GM12873 (cell line): ENCODE measurements around the gene CLEC2A.

ENCODE experiments used
- TF ChIP-seq, protein P1 (sequence below): IDR thresholded peaks from 2 replicates; pipeline ENCODE4 v1.5.1; 2012; ENCODE audit warnings: low read depth, mild to moderate bottlenecking, moderate library complexity, low read length, control low read depth; ENCODE audit not compliant: insufficient read depth; ENCODE audit errors: missing control alignments

Gene CLEC2A

DNA sequence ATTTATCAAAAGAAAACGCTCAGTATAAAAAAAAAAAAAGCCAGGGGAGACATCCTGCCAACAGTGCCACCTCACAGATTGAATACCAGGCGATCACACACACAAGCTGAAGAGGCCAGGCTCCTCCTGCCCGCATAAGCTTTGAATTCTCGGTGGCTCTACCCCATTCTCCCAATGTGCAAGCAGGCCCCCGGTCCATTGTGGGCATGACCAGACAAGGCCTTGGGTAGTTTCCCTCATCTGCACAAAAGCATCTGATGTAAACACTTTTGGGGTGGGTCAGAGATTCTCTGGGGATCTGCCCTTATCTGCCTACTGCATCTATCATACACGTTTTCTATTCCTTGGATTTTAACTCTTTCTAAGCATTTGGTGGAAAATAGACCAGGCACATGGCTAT is 34.6 kb downstream of the CLEC2A start:
- TF ChIP-seq, protein P1, sequence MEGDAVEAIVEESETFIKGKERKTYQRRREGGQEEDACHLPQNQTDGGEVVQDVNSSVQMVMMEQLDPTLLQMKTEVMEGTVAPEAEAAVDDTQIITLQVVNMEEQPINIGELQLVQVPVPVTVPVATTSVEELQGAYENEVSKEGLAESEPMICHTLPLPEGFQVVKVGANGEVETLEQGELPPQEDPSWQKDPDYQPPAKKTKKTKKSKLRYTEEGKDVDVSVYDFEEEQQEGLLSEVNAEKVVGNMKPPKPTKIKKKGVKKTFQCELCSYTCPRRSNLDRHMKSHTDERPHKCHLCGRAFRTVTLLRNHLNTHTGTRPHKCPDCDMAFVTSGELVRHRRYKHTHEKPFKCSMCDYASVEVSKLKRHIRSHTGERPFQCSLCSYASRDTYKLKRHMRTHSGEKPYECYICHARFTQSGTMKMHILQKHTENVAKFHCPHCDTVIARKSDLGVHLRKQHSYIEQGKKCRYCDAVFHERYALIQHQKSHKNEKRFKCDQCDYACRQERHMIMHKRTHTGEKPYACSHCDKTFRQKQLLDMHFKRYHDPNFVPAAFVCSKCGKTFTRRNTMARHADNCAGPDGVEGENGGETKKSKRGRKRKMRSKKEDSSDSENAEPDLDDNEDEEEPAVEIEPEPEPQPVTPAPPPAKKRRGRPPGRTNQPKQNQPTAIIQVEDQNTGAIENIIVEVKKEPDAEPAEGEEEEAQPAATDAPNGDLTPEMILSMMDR: no peak

DNA sequence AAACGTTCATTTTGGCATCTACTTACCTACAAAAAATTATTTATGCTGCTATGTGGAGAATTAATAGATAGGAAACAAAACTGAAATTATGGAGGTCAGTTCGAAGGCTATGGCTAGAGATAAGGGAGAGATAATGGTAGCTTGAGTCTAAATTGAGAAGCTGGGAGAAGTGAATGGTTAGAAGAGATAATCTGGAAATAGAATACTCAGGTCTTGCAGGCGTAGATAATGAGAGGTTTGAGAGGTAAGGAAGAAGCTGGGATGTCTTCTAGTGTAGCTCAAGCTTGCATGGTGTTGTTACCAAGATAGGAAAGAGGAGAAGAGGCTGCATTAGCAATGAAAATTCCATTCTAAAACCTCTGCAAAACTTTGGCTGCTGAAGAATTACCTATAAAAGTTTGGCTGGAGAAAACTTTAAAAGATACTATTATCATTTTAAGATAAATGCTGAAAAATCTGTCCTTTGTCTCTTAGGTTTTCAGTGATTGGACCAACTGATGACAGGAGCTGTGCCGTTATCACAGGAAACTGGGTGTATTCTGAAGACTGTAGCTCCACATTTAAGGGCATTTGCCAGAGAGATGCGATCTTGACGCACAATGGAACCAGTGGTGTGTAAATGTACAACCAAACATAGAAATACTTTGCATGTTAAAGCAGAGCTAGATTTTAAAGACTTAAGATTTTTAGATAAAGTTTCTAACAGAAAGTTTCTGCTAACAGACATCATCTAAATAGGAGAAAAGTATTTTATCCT is 36.8 kb downstream of the CLEC2A start:
- TF ChIP-seq, protein P1: no peak

DNA sequence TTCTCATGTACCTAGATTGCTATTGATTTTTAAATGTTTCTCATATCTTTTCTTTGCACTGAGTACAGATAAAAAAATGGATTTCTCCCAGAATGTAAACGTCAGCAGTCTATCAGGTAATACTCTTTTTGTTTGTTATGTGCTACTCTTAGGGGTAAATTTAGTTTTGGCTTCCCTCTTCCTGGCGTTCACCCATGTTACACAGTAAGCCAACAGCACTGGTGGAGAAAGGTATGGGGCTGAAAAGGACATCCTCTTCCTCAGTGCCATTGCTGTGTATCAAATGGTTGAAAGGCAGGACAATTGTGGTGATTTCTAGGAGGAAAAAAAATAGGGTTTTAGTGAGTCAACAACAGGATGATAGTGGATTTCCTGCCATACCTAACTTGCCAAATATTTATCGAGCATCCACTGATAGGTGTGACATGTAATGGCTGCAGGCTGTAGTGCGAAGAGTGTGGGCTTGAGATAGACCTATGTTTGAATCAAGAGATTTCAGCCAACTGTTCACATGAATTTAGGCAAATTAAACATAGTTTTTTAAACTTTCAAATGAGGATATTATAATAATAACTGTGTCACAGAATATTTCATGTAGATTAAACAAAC is 43.4 kb downstream of the CLEC2A start:
- TF ChIP-seq, protein P1: no peak

DNA sequence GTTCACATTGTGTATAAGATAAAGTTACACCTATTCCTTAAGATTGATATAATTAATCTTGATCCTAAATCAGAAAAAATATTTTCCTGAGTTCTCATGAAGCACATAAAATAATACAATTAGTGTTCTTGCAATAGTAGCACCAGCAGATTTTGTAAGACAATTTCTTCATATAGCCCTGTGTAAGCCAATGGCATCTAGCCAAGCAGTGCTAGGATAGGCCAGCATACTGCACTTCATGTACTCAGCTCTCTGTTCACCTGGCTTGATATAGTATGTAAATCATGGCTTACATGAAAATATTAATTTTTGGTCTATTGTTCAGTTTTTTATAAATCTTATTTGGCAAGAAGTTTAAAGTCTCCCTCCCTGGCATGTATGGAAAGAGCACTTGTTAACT is 49.0 kb downstream of the CLEC2A start:
- TF ChIP-seq, protein P1: no peak

DNA sequence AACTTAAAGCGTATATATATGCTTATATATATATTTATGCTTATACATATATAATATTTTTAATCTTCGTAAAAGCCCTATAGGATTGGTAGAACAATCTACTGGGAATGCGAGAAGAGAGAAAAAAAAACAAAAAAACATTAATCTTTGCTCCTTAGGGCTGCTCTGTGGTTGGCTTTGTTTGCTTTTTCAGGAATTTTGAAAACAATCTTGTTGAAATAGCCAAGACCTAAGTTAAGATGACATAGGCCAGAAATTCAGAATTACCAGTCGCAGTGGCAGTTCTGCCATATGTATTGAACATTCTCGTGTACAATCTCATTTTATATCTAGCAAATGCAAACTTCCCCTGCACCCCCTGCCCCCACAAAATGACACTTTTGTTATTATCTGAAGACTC is 50.2 kb downstream of the CLEC2A start:
- TF ChIP-seq, protein P1: no peak

DNA sequence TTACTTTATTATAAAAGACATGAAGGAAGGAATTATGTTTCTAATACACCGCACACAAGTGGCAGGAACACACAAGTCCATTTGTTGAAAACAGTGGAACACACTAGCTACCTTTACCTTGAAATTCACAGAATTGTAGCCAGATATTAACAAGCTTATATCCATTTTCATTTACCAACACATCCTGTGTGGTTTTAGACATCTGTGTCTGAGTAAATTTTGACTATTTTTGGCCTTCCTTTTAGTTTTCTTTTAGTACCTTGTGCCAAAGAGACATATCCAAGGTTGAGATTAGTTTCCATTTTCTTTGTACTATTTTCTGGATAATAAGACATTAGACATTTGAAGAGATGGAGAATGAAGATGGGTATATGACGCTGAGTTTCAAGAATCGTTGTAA is 50.9 kb downstream of the CLEC2A start, which contains the start of gene KLRF2:
TSS of gene KLRF2 (plus strand) at position 244 of the 400 bp plus-strand sequence. CDS start at position 351, 107 bp downstream.
- TF ChIP-seq, protein P1: no peak

DNA sequence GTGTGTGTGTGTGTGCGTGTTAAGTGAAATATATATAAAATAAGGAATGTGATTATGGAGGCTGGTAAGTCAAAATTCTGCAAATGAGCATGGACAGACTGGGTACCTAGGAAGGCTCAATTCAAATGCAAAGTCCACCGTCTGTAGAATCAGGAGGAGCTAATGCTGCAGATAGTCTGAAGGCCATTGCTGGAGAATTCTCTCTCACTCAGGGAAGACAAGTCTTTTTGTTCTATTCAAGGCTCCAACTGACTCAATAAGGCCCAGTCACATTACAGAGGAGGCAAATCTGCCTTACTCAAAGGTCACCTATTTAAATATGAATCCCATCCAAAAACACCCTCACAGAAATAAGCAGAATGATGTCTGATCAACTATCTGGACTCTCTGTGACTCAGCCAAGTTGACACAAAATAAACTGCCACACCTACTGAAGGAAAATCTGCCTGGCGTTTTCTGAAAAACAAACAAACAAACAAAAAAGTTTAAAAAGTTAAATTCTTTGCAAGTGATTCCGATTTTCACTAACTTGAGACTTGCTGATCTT is 51.6 kb downstream of the CLEC2A start:
- TF ChIP-seq, protein P1: no peak
